B cell (primary cell): ENCODE measurements around the gene DDR1. TPM values are rescaled to one million over a fixed set of nuclear protein-coding genes. Genes with fewer than 3 reads are reported as not detected.

Experiments
- ATAC-seq: fragments of 200-7000 bp; cut with Tn5 transposase; one replicate; pipeline ENCODE4 v1.10.0; 2021; ENCODE audit warnings: low read depth, mild to moderate bottlenecking, moderate number of reproducible peaks, moderate library complexity
- CTCF ChIA-PET: fragments of 350-600 bp; sonication (Branson Sonifier 250); formaldehyde crosslinking; loops from one replicate; lab custom pipeline; 2021; ENCODE audit warnings: antibody characterized with exemption, inconsistent platforms; lab: Charles Lee
- POLR2A ChIA-PET: fragments of 350-600 bp; sonication (Branson Sonifier 250); formaldehyde crosslinking; loops from one replicate; lab custom pipeline; 2021; ENCODE audit warnings: antibody characterized with exemption; lab: Charles Lee
- DNase-seq: peaks from one replicate; pipeline ENCODE4 v3.0.0; 2013
- H2AFZ ChIP-seq: 2 replicates; pipeline ENCODE4 v1.6.1; 2012; ENCODE audit warnings: mild to moderate bottlenecking, low read depth, low read length; ENCODE audit not compliant: insufficient read depth, poor library complexity, severe bottlenecking
- H3K27ac ChIP-seq, 2 donors: 1 replicate in 1 of 2; 2 replicates in 1 of 2; pipeline ENCODE4 v1.5.1; 2012 to 2013; ENCODE audit warnings: low read length in 2 of 2, mild to moderate bottlenecking in 2 of 2, moderate library complexity in 1 of 2
- H3K27me3 ChIP-seq, 4 experiments: fragments of 200-600 bp in 1 of 4; sonication (generic) in 1 of 4; replicated peaks in 1 of 4; 1 replicate in 2 of 4; 2 replicates in 2 of 4; pipeline versions ENCODE4 v1.6.1 to v1.7.0; 2013 to 2016; ENCODE audit warnings: low read length in 3 of 4, mild to moderate bottlenecking in 2 of 4, mixed read lengths in 1 of 4, moderate library complexity in 1 of 4; ENCODE audit not compliant: insufficient read depth in 4 of 4, control insufficient read depth in 3 of 4; ENCODE audit errors: control extremely low read depth in 1 of 4
- H3K36me3 ChIP-seq, 2 experiments: replicated peaks in 1 of 2; 1 replicate in 1 of 2; 2 replicates in 1 of 2; pipeline versions ENCODE4 v1.6.1 to v1.7.1; 2013; ENCODE audit warnings: low read length in 1 of 2; ENCODE audit not compliant: insufficient read depth in 2 of 2, control insufficient read depth in 1 of 2; ENCODE audit errors: control extremely low read depth in 1 of 2, extremely low read depth in 1 of 2
- H3K4me1 ChIP-seq, 2 donors: fragments of 200-600 bp in 1 of 2; sonication (generic) in 1 of 2; 1 replicate in 1 of 2; 2 replicates in 1 of 2; pipeline versions ENCODE4 v1.5.1 to v1.6.1; 2013 to 2017; ENCODE audit warnings: low read length in 2 of 2; ENCODE audit not compliant: control insufficient read depth in 2 of 2, insufficient read depth in 2 of 2
- H3K4me2 ChIP-seq: replicated peaks from 2 replicates; pipeline ENCODE3; 2012; ENCODE audit warnings: mild to moderate bottlenecking, low read depth, low read length; ENCODE audit not compliant: poor library complexity, severe bottlenecking
- H3K4me3 ChIP-seq, 5 experiments: fragments of 200-600 bp in 1 of 5; sonication (generic) in 1 of 5; 1 replicate in 3 of 5; 2 replicates in 2 of 5; pipeline versions ENCODE4 v1.5.1 to v1.7.0; 2011 to 2016; ENCODE audit warnings: low read length in 4 of 5, mild to moderate bottlenecking in 4 of 5, low read depth in 2 of 5, control low read depth in 1 of 5, moderate library complexity in 1 of 5; ENCODE audit not compliant: insufficient read depth in 1 of 5; ENCODE audit errors: control extremely low read depth in 1 of 5, extremely low read depth in 1 of 5
- H3K79me2 ChIP-seq: fragments of 200-600 bp; sonication (generic); one replicate; pipeline ENCODE4 v1.6.0; 2016; ENCODE audit warnings: low read length; ENCODE audit not compliant: control insufficient read depth, insufficient read depth
- H3K9ac ChIP-seq: fragments of 200-600 bp; sonication (generic); 2 replicates; pipeline ENCODE4 v1.6.1; 2017; ENCODE audit warnings: mild to moderate bottlenecking, low read length, moderate library complexity
- H3K9me3 ChIP-seq, 3 donors: one replicate each; pipeline versions ENCODE4 v1.6.1 to v1.7.1; 2013; ENCODE audit warnings: low read length in 2 of 3; ENCODE audit not compliant: control insufficient read depth in 2 of 3, insufficient read depth in 1 of 3; ENCODE audit errors: control extremely low read depth in 1 of 3
- H4K20me1 ChIP-seq: 2 replicates; pipeline ENCODE4 v1.6.0; 2012; ENCODE audit warnings: mild to moderate bottlenecking, low read length; ENCODE audit not compliant: insufficient read depth, control insufficient read depth, poor library complexity, severe bottlenecking
- H3K27ac Mint-ChIP-seq: one replicate; pipeline ENCODE4 v1.8.0; 2021; ENCODE audit warnings: mixed read lengths
- H3K27me3 Mint-ChIP-seq: one replicate; pipeline ENCODE4 v1.8.0; 2021; ENCODE audit warnings: mixed read lengths
- H3K4me1 Mint-ChIP-seq: one replicate; pipeline ENCODE4 v1.8.0; 2021; ENCODE audit warnings: mixed read lengths
- H3K4me3 Mint-ChIP-seq: one replicate; pipeline ENCODE4 v1.8.0; 2021; ENCODE audit warnings: mixed read lengths
- H3K9me3 Mint-ChIP-seq: one replicate; pipeline ENCODE4 v1.8.0; 2022; ENCODE audit warnings: mixed read lengths; ENCODE audit not compliant: insufficient read depth
- EZH2 ChIP-seq: IDR thresholded peaks from 2 replicates; pipeline ENCODE4 v1.6.1; 2012; ENCODE audit warnings: borderline replicate concordance, low read depth, mild to moderate bottlenecking, moderate library complexity, low read length; ENCODE audit not compliant: insufficient read depth, poor library complexity, severe bottlenecking
- WGBS: methylation state at CpG from one replicate; pipeline ENCODE4 v1.1.5; 2013; ENCODE audit warnings: missing lambda C conversion rate; ENCODE audit not compliant: insufficient coverage; 5-methylcytosine and 5-hydroxymethylcytosine counted together
- intact Hi-C: fragments of 100-400 bp; cut with micrococcal nuclease; formaldehyde crosslinking; loops from one replicate; pipeline ENCODE4 v1.10.0; 2022
- polyA plus RNA-seq: library from polyadenylated mRNA; depleted of rRNA; stranded (reverse); fragments of >200 nt; gene quantifications from 2 replicates; pipeline ENCODE4 v1.2.3, GENCODE V29; 2012
- total RNA-seq, 2 donors: library from RNA; stranded (reverse); fragments of 120-200 nt in 1 of 2; gene quantifications; 1 replicate in 1 of 2; 2 replicates in 1 of 2; pipeline versions ENCODE4 v1.2.3 to v1.2.4, GENCODE V29; 2013 to 2022
- TF ChIP-seq, protein P1 (sequence below): fragments of 200-600 bp; IDR thresholded peaks from one replicate; pipeline ENCODE4 v1.8.0; 2022; ENCODE audit warnings: antibody characterized with exemption, mild to moderate bottlenecking

Gene DDR1
- total and polyA plus RNA-seq, 2 donors (not counting 1 experiment from before 2014, with no cell fraction given), result 28.8 to 61.7 TPM

DNA sequence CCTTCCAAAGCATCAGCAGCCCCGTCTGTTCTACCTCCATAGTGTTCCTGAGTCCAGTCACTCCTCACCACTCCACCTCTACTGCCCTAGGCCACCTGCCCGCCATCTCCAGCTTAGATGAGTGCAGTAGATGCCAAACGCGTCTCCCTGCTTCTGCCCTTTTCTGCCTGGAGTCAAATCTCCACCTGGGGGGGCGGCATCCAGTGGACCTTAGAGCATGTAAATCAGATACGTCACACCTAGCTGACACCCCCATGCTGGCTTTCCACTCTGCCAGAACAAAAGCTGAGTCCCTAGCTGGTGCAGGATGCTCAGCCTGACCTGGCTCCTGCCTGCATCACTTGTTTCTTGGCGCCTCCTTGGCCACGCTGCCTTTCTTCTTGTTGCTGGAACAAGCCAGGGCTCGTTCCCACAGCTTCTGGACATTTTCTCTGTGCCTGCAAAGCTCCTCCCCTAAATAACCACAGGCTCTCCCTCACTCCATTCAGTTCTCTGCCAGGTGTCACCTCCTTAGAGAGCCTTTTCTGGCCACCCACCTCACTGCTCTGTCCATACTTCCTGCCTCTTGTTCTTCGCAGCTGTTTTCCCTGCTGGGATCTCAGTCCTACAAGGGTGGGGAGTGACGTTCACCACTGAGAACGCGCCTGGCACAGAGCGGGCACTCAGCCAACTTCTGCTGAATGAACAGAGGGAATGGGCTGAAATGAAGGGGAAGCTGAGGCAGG, 5.8 kb downstream of the DDR1 start:
- no peak overlapping the region for H3K27ac ChIP-seq
- H3K9me3 Mint-ChIP-seq, result no peaks in the 10 kb centered on the region
- peaks cover 24% of the 10 kb centered on the region for H3K4me1 Mint-ChIP-seq
- TF ChIP-seq EZH2, result no peak
- TF ChIP-seq, protein P1, sequence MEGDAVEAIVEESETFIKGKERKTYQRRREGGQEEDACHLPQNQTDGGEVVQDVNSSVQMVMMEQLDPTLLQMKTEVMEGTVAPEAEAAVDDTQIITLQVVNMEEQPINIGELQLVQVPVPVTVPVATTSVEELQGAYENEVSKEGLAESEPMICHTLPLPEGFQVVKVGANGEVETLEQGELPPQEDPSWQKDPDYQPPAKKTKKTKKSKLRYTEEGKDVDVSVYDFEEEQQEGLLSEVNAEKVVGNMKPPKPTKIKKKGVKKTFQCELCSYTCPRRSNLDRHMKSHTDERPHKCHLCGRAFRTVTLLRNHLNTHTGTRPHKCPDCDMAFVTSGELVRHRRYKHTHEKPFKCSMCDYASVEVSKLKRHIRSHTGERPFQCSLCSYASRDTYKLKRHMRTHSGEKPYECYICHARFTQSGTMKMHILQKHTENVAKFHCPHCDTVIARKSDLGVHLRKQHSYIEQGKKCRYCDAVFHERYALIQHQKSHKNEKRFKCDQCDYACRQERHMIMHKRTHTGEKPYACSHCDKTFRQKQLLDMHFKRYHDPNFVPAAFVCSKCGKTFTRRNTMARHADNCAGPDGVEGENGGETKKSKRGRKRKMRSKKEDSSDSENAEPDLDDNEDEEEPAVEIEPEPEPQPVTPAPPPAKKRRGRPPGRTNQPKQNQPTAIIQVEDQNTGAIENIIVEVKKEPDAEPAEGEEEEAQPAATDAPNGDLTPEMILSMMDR, result no peak
- no peak for DNase-seq
- intact Hi-C loops, result no loop called here
- no peaks in the 10 kb centered on the region for H3K9me3 ChIP-seq
- 92% methylated on average over 14 of the region's 14 CpGs for WGBS
- H4K20me1 ChIP-seq, result peaks cover 68% of the 10 kb centered on the region
- peaks cover 0 to 53% of the 10 kb centered on the region in 2 experiments for H3K36me3 ChIP-seq
- H3K4me3 Mint-ChIP-seq, result no peak overlapping the region
- H3K27me3 ChIP-seq, result no peaks in the 10 kb centered on the region
- ChIA-PET CTCF (interaction anchor here (1.6 to 2.0 kb wide), 2 partner anchors 26 to 61 kb away, joined by 4 to 6 read pairs; no protein-coding TSS in a partner anchor), POLR2A (no interaction called here)
- no peak overlapping the region for H2AFZ ChIP-seq
- ATAC-seq, result no peak
- no peak overlapping the region for H3K4me2 ChIP-seq
- H3K9ac ChIP-seq, result no peak overlapping the region
- H3K79me2 ChIP-seq, result peaks cover 69% of the 10 kb centered on the region
- no peak overlapping the region for H3K4me3 ChIP-seq
- H3K4me1 ChIP-seq, result peaks cover 19 to 23% of the 10 kb centered on the region in 2 donors
- H3K27me3 Mint-ChIP-seq, result no peaks in the 10 kb centered on the region
- H3K27ac Mint-ChIP-seq, result no peak overlapping the region
